Endometrial microvascular endothelial cells (primary cell): ENCODE results near the gene NR2C2. TPM values are rescaled to one million over a fixed set of nuclear protein-coding genes. Genes with fewer than 3 reads are reported as not detected.

Experiments
- in situ Hi-C: cut with HindIII; loops from 2 replicates; pipeline ENCODE4 v1.10.0; 2017; ENCODE audit warnings: low sequenced_read_pairs, low pct_unique_long_range_greater_than_20kb; ENCODE audit errors: inconsistent ontology term
- total RNA-seq: library from RNA; depleted of rRNA; stranded (reverse); fragments of >200 nt; gene quantifications from one replicate; pipeline ENCODE4 v1.2.3, GENCODE V29; 2015; ENCODE audit errors: inconsistent ontology term

Gene NR2C2
- total RNA-seq, 1 donor from 2014 or later: 23.0 TPM

DNA sequence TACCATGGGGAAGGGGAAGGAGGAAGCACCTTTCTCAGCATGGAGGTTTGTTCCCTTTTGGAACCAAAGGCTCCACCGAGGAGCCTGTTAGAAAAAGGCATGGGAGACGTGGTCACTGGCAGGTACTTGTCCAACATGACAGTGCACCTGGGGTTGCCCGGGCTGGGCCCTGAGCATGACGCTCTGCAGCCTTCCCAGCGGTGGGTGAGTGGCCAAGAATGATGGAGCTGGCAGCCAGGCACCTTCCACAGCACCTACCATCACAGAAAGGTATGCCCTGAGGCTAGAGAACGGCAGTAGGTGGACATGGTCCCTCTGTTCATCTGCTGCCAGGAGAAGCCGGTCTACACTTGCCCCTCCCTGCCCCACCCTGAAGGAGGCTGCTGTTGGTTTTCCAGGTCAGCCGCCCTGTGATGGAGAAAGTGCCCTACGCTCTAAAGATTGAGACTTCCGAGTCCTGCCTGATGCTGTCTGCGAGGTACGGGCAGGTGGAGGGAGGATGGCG, 29.0 kb upstream of the NR2C2 start:
- in situ Hi-C loops: no loop called here

DNA sequence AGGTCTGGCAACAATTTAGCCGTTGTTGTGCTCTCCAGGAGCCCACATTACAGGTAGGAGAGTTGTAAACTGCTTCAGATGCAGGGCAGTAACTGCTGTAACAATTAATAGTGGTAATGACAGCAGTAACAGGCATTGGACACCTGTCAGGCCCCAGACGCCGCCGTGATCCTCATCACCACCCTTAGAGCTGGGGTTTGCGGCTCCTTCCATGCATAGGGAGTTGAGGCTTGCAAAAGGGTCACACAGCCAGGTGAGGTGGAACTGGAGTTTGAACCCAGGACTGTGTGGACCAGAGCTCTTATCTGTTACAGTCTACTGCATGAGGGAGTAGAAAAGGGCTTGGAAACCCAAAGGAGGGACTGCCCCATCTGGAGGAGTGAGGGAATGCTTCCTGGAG, 26.8 kb upstream of the NR2C2 start:
- in situ Hi-C loops: loop anchor here (10.0 kb wide), 1 partner anchor 96 kb away; no protein-coding TSS in a partner anchor

DNA sequence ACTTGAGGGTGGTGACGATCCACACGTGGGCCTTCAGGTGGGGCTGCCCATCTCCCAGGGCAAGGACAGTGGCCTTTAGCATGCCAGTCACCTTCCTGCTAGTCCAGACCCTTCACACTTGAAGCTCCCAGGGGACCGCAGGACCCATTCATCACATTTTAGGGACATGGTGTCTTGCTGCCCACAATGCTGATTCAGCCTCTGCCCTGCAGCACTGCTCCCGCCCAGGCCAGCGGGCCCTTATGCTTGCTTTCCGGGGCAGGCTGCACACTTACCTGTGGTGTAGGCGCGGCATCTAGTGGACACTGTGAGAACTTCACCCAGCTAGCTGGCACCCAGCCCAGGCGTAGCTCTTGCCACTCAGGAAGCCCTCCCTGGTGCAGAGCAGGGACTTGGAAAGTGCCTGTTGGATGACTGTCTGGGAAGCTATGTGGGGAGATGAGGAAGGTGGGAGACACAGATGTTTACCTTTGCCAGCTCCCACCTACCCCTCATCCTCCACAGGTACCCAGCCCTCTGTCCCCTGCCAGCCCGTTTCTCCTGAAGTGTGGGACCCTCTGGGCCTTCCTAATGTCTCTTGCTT, 26.3 kb upstream of the NR2C2 start:
- in situ Hi-C loops: loop anchor here (10.0 kb wide), 1 partner anchor 96 kb away; no protein-coding TSS in a partner anchor

DNA sequence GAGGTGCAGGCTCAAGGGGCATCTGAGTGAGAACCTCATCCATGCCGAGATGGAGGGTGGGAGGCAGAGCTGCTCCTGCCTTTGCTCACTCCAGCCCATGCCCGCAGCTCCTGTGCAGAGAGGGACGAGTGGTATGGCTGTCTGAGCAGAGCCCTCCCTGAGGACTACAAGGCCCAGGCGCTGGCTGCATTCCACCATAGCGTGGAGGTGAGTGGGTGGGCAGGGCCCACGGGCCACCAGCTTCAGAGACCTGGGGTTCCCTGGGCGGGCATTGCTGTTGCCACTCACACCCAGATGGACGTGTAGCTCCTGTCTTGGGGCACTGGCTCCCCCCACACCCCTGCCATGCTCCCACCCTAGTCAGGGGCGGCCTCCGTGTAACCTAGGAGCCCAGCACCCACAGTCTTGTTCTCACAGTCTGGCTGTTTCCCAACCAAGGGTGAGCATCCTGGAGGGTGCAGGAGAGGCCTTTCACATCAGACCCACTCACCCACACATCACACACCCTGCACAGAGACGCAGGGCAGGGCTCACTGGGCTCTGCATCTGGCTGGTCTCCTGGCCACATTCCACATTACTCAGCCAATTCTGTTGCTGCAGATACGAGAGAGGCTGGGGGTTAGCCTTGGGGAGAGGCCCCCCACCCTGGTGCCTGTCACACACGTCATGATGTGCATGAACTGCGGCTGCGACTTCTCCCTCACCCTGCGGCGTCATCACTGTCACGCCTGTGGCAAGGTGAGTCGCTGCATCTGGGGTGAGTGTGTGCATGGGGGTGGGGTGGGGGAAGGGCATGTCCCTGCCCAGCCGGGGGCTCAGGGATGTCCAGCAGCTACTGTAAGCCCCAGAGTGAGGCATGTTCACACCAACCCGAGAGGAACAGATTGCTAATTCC, 25.3 kb upstream of the NR2C2 start:
- in situ Hi-C loops: loop anchor here (10.0 kb wide), 1 partner anchor 97 kb away; no protein-coding TSS in a partner anchor

DNA sequence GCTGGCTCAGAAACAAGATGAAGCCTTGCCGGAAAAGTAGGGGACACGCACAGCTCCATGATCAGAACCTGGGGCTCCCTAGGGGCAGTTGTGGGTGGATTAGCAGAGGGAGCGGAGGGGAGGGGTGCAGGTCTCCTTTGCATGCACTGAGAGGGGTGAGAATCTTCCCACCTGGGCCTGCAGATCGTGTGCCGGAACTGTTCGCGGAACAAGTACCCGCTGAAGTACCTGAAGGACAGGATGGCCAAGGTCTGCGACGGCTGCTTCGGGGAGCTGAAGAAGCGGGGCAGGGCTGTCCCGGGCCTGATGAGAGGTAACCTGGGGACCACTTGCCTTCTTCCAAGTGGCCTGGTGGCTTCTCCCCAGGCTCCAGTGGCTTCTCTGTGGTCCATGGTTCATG, 24.5 kb upstream of the NR2C2 start:
- in situ Hi-C loops: loop anchor here (10.0 kb wide), 1 partner anchor 98 kb away; no protein-coding TSS in a partner anchor

DNA sequence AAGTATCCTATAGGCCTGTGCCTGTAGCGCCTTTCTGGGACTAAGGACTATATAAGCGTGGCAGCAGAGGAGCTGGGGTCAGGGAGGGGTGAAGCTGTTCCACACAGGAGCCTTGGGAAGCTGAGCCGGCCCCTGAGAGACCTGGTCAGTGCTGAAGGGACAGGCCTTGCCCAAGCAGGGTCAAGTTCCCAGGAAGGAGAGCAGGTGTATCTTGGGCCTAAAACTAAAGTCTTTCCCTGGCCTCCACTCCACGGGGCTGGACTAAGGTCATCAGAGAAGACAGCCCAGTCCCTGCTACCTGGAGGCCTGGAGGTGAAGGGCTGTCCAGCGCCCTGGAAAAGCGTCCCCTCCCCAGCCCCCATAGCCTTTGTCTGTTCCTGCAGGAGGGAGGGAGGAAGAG, 23.9 kb upstream of the NR2C2 start:
- in situ Hi-C loops: loop anchor here (10.0 kb wide), 1 partner anchor 99 kb away; no protein-coding TSS in a partner anchor

DNA sequence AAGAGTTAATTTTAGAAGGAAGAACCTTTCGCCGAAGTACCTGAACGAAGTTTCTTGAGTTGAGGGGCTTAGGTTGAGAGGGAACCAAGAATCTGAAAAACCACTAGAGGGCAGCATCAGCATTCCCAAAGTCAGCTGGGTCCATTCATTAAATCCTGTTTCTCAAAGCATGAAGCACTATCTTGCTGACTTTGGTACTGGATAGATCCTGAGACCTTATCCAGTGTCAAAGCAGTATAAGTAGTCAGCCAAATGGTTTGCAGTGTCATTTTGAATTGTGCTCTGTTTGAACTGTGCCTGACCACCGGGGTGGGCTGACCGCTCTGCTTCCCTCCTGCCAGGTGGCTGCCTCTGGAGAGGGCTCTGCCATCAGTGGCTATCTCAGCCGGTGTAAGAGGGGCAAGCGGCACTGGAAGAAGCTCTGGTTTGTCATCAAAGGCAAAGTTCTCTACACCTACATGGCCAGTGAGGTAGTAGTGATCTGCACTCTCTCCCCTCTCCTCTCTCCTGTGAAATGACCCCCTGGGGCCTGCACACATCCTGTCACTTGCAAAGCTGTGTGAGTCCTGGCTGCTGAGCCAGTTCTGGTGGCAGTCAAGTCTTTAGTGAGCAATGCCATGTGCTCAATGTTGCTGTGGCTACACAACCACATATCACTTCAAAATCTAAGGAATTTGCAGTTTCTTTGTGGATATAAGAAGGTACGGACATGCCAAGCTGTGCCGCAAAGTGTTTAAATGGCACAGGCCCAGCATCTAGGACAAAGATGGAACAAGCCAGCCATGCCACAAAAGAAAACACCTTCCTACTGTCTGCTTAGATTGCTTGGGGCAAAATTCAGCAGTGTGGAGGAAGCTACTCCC, 21.4 kb upstream of the NR2C2 start:
- in situ Hi-C loops: loop anchor here (10.0 to 25.0 kb wide), 2 partner anchors 101 to 264 kb away; partner anchors contain the start of gene CCDC174

DNA sequence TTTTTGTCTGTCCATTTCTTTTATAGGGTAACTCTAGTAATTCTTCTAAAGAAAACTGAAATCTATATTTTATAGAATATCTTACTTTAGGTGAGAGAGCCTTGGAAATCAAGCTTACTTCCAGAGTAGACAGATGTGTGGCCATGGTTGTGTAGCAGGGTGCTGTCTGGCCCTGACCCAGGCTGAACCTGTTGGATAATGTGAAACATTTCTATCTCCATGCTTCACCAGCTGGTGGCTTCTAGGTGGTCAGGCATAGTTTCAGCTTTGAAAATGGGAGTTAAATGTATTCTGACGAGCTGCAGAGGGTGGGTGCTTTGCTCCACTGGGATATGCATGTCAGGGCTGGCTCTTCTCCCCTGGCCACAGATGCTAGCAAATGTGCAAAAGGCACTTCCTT, 20.8 kb upstream of the NR2C2 start:
- in situ Hi-C loops: loop anchor here (10.0 to 25.0 kb wide), 2 partner anchors 102 to 264 kb away; partner anchors contain the start of gene CCDC174

DNA sequence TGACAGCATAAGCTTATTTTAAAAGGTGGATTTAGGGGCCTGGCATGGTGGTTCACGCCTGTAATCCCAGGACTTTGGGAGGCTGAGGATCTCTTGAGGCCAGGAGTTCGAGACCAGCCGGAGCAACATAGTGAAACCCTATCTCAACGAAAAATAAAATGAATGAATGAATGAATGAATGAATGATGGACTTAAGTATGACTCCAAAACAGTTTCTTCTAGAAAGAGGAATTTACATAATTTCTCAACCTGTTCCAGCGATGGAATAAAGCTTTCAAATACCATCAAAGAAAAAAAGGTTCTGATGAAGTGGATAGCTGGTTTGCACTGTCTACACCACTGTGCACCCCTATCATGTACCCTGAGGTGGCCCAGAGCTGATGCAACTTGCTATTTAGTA, 20.1 kb upstream of the NR2C2 start:
- in situ Hi-C loops: loop anchor here (10.0 to 25.0 kb wide), 2 partner anchors 103 to 265 kb away; partner anchors contain the start of gene CCDC174

DNA sequence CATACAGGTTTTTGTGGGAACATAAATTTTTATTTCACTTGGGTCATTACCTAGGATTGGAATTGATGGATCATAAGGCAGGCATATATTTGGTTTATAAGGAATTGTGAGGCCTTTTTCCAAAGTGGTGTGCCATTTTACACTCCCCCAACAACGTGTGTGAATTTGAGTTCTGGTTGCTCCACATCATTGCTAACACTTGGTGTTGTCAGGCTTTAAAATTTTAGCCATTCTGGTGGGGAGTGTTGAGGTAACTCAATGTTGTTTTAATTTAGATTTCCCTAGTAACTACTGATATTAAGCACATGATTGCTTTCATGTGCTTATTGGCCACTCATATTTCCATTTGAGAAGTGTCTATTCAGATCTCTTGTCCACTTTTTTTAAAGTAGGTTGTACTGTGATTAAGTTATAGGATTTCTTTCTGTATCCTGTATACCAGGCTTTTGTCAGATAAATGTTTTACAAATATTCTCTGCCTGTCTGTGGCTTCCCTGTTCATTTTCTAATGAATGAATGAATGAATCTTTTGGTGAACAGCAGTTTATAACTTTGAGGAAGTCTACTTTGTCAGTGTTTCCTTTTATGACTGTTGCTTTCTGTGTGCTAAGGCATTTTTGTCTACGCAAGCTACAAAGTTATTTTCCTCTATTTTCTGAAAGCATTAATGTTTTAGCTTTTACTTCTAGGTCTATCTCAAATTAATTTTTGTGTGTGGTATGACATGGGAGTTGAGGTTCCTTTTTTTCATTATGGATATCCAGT, 17.9 kb upstream of the NR2C2 start:
- in situ Hi-C loops: loop anchor here (10.0 to 25.0 kb wide), 2 partner anchors 105 to 267 kb away; partner anchors contain the start of gene CCDC174

DNA sequence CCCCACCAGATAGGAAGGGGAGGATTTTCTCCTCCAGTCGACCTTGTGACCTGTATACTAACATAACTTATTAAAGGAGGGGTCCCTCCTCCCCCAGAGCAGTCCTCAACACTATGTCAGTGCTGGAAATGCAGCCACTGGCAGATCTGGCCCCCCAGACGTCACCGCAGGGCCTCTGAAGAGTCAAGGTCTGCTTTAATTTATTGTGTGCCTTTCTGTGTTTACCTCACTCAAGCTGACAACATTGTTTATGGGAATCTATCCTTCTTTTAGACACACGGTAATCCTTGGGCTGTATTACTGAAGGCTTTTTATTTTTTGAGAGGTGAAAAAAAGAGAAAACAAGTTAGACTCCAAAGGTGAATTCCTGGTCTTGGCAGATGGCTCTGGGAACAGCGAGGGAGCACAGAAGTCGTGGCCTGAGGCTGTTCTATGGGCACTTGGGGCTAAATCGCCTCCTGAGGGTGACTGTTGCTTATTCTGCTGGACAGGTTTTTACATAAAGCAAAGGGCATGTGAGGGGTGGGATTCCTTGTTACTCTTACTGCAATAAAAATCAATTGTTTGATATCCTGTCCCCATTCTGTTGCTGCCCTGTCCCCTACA, 13.5 kb upstream of the NR2C2 start:
- in situ Hi-C loops: loop anchor here (25.0 kb wide), 1 partner anchor 272 kb away; the partner anchor contains the start of gene CCDC174

DNA sequence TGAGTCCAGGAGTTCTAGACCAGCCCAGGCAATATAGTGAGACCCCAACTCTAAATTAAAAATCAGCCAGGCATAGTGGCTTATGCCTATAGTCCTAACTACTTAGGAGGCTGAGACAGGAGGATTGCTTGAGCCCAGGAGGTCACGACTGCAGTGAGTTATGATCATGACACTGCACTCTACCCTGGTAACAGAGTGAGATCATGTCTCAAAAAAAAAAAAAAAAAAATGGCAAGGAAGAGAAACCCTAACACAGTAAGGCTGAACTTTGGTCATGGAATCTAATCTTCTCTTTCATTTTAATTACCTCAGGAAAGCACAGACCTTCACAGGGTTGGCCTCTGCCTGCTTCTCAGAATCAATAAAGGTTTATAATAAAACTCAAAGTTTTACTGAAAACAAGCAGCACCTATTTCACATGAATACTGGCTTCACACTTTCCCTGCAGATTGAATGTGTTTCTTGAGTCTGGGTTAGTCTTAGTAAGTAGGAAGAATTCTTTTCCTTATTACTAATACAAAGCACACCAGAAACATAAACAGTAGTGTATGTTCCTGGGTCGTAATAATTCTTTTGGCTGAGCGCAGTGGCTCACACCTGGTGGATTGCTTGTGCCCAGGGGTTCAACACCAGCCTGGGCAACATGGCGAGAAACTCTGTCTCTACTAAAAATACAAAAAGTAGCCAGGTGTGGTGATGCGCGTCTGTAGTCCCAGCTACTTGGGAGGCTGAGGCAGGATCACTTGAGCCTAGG, 11.6 kb upstream of the NR2C2 start:
- in situ Hi-C loops: loop anchor here (25.0 kb wide), 1 partner anchor 273 kb away; the partner anchor contains the start of gene CCDC174

DNA sequence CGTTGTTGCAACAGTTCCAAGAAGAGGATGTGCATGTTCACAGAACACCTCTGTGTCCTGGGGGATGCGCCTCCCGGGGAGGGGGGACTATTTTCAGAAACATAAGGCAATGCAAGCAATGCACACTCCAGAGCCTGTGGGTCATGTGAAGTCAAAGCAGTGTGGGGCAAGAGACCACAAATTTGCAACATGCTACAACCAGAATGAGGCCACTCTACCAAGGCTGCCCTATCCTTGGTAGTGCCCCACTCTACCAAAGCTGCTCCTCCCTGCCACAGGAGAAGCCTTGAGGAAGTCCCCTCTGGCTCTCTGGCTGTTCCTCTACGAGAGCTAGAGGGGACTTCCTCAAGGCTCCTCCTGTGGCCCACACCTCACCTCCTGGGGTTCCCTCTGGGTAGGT, 8.4 kb upstream of the NR2C2 start:
- in situ Hi-C loops: loop anchor here (25.0 kb wide), 1 partner anchor 277 kb away; the partner anchor contains the start of gene CCDC174

DNA sequence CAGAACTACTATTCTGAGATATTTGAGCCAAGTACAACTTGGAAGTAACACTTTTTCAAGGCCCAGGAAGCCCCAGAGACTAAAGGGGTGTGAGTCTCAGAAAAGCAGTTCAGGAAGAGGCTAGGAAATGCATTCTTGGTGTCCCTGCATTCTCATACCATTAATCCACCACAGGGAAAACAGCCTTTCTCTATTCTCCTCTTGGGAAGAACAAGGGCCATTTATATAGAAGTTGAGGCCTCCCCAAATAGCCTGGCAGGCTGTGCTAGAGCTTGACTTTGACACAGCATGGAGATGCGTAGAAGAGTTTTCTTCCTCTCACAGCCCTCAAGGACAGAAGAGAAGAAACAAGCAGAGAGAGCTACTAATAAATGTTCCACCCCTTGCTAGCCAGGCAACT, 5.5 kb upstream of the NR2C2 start:
- in situ Hi-C loops: loop anchor here (10.0 to 25.0 kb wide), 2 partner anchors 103 to 280 kb away; partner anchors contain the start of gene CCDC174

DNA sequence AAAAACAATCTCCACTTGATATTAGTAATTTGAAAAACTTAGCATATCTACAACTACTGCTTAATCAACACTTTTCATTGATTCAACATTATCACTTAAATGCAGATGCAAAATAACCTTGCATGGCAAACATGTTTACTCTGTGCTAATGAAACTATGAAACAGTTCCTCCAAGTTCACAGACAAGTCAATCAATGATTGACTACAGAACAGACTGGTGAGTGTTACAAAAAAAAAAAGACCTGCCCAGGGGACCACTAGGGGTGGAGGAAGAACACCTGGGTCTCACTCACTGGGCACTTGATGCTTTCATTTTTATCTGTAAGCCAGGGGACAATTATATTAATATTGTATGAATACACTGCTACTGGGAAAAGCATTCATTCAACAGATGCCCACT, 4.3 kb upstream of the NR2C2 start:
- in situ Hi-C loops: loop anchor here (10.0 to 25.0 kb wide), 2 partner anchors 102 to 281 kb away; partner anchors contain the start of gene CCDC174

DNA sequence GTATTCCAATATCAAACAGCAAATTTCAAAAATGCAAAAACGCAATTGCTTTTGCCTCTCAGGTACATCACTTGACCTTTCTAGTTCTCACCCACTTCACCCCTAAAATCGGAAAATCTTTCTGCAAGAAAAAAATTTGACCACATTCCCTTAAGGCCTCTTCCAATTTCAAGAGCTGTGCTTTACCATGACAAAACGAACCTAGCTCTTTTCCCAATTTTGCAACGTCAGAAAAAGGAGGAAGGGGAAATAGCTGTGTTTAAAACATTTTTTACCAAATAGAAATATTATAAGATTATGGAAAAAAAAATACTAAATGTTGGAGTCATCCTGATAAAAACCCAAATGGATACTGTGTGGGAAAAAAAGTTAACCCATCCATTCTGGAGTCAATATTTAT, 1.1 kb upstream of the NR2C2 start:
- in situ Hi-C loops: loop anchor here (10.0 to 25.0 kb wide), 2 partner anchors 99 to 284 kb away; partner anchors contain the start of gene CCDC174
